ENCODE measurements around the gene ISCU. TPM values are rescaled to one million over a fixed set of nuclear protein-coding genes. Genes with fewer than 3 reads are reported as not detected.

ISCU gene
- total and polyA plus RNA-seq, 9 of the 15 experiments (the other 6 are each of a cell fraction or from before 2014, with no cell fraction given): 15.9 to 92.5 (median 77.3) TPM

DNA sequence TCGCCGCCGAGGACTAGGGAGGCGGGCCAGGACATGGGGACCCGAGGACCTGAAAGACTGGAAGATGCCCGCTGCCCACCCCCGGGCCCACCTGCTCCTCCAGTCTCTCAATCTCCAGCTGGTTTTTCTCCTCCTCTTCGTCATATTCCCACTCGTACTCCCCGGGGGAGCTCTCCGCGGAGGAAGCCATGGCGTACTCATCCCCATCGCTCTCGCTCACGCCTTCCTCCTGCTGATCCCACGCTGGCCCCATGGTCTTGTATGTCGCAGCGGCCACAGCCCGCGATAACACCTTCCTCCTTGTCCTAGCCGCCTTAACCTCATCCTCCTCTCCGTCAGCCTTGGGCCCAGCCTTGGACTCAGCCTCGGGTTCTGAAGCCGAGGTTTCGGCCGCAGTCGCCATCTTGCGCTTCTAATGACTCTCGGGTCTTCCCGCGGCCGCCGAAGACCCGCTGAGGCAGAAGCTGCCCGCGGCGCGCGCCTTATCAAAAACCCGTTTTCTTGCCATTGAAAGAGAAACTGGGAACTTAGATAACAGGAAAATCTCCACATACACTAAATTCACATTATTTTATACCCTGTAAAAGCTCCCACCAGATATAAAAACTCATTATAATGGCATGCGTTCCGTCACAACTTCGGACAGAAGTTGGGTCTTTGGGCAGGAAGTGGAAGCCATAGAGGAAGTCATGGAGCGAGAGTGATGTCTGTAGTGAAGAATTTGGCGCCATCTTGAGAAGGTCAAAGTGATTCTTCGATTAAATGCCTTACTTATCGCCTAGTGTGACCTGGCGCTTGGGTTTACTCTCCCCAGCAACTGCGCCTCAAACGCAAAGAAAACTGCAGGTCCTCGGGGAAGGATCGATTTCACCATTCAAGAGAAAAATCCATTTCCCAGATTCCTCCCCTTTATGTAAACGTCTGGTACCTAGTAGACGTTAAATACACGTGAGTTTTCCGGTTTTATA, 1.4 kb upstream of the ISCU start, which contains the start of gene SART3 (continued):
- no peak for TF ChIP-seq ZNF134 (CRISPR knock-in tag; conservative IDR thresholded peaks at IDR 0.05)
- TF ChIP-seq ZBTB1 (CRISPR knock-in tag; IDR thresholded peaks at IDR 0.05; ENCODE audit: borderline replicate concordance, low read depth): no peak
- no peak for TF ChIP-seq POLR2AphosphoS2 (IDR thresholded peaks at IDR 0.05; ENCODE audit: low read length)
- TF ChIP-seq FOS (IDR thresholded peaks at IDR 0.05; ENCODE audit: extremely low read depth, insufficient read length): no peak
- TF ChIP-seq, protein P1, sequence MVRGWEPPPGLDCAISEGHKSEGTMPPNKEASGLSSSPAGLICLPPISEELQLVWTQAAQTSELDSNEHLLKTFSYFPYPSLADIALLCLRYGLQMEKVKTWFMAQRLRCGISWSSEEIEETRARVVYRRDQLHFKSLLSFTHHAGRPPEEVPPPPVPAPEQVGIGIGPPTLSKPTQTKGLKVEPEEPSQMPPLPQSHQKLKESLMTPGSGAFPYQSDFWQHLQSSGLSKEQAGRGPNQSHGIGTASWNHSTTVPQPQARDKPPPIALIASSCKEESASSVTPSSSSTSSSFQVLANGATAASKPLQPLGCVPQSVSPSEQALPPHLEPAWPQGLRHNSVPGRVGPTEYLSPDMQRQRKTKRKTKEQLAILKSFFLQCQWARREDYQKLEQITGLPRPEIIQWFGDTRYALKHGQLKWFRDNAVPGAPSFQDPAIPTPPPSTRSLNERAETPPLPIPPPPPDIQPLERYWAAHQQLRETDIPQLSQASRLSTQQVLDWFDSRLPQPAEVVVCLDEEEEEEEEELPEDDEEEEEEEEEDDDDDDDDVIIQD (CRISPR knock-in tag; IDR thresholded peaks at IDR 0.05): no peak
- TF ChIP-seq, protein P2, sequence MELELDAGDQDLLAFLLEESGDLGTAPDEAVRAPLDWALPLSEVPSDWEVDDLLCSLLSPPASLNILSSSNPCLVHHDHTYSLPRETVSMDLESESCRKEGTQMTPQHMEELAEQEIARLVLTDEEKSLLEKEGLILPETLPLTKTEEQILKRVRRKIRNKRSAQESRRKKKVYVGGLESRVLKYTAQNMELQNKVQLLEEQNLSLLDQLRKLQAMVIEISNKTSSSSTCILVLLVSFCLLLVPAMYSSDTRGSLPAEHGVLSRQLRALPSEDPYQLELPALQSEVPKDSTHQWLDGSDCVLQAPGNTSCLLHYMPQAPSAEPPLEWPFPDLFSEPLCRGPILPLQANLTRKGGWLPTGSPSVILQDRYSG (tag; conservative IDR thresholded peaks at IDR 0.05; ENCODE audit: low read depth): peak; percentile 63; the same call in 1 of the 2 replicates
- TF ChIP-seq HMG20A (CRISPR knock-in tag; conservative IDR thresholded peaks at IDR 0.05): no peak
- no peak for TF ChIP-seq RBM14 (IDR thresholded peaks at IDR 0.05; ENCODE audit: borderline replicate concordance, insufficient read depth, low read depth, low read length)
- no peak for TF ChIP-seq TCFL5 (CRISPR knock-in tag; conservative IDR thresholded peaks at IDR 0.05)
- TF ChIP-seq, protein P3, sequence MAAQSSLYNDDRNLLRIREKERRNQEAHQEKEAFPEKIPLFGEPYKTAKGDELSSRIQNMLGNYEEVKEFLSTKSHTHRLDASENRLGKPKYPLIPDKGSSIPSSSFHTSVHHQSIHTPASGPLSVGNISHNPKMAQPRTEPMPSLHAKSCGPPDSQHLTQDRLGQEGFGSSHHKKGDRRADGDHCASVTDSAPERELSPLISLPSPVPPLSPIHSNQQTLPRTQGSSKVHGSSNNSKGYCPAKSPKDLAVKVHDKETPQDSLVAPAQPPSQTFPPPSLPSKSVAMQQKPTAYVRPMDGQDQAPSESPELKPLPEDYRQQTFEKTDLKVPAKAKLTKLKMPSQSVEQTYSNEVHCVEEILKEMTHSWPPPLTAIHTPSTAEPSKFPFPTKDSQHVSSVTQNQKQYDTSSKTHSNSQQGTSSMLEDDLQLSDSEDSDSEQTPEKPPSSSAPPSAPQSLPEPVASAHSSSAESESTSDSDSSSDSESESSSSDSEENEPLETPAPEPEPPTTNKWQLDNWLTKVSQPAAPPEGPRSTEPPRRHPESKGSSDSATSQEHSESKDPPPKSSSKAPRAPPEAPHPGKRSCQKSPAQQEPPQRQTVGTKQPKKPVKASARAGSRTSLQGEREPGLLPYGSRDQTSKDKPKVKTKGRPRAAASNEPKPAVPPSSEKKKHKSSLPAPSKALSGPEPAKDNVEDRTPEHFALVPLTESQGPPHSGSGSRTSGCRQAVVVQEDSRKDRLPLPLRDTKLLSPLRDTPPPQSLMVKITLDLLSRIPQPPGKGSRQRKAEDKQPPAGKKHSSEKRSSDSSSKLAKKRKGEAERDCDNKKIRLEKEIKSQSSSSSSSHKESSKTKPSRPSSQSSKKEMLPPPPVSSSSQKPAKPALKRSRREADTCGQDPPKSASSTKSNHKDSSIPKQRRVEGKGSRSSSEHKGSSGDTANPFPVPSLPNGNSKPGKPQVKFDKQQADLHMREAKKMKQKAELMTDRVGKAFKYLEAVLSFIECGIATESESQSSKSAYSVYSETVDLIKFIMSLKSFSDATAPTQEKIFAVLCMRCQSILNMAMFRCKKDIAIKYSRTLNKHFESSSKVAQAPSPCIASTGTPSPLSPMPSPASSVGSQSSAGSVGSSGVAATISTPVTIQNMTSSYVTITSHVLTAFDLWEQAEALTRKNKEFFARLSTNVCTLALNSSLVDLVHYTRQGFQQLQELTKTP (IDR thresholded peaks at IDR 0.05; ENCODE audit: low read depth in 1 of 2, partially characterized antibody in 2 of 2): peak in 1 of 2 experiments; percentile 11
- no peak for TF ChIP-seq TBL1XR1 (IDR thresholded peaks at IDR 0.05; ENCODE audit: low read length in 2 of 2)
- TF ChIP-seq, protein P4, sequence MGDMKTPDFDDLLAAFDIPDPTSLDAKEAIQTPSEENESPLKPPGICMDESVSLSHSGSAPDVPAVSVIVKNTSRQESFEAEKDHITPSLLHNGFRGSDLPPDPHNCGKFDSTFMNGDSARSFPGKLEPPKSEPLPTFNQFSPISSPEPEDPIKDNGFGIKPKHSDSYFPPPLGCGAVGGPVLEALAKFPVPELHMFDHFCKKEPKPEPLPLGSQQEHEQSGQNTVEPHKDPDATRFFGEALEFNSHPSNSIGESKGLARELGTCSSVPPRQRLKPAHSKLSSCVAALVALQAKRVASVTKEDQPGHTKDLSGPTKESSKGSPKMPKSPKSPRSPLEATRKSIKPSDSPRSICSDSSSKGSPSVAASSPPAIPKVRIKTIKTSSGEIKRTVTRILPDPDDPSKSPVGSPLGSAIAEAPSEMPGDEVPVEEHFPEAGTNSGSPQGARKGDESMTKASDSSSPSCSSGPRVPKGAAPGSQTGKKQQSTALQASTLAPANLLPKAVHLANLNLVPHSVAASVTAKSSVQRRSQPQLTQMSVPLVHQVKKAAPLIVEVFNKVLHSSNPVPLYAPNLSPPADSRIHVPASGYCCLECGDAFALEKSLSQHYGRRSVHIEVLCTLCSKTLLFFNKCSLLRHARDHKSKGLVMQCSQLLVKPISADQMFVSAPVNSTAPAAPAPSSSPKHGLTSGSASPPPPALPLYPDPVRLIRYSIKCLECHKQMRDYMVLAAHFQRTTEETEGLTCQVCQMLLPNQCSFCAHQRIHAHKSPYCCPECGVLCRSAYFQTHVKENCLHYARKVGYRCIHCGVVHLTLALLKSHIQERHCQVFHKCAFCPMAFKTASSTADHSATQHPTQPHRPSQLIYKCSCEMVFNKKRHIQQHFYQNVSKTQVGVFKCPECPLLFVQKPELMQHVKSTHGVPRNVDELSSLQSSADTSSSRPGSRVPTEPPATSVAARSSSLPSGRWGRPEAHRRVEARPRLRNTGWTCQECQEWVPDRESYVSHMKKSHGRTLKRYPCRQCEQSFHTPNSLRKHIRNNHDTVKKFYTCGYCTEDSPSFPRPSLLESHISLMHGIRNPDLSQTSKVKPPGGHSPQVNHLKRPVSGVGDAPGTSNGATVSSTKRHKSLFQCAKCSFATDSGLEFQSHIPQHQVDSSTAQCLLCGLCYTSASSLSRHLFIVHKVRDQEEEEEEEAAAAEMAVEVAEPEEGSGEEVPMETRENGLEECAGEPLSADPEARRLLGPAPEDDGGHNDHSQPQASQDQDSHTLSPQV (IDR thresholded peaks at IDR 0.05): no peak
- no peak for TF ChIP-seq U2AF1 (optimal IDR thresholded peaks at IDR 0.05; ENCODE audit: low read depth, low read length)
